OCI-M2 (cell line): ENCODE data around the gene RRP8.

Source experiments
- DNase-seq: peaks from one replicate; lab custom pipeline; 2025; ENCODE audit not compliant: unreplicated experiment; lab: John Stamatoyannopoulos, UW

Gene RRP8

GRCh38 chr11:6570691-6571427 is 32.6 kb downstream of the RRP8 start:
- no peak for DNase-seq

GRCh38 chr11:6569706-6570105 is 33.7 kb downstream of the RRP8 start:
- no peak for DNase-seq

- no peak for DNase-seq
Measured at GRCh38 chr11:6568191-6568918, 35.1 kb downstream of the RRP8 start.

GRCh38 chr11:6567371-6567745 is 36.1 kb downstream of the RRP8 start:
- DNase-seq, result no peak

- no peak for DNase-seq
Measured at GRCh38 chr11:6566704-6567370, 36.6 kb downstream of the RRP8 start.

GRCh38 chr11:6565988-6566703 is 37.3 kb downstream of the RRP8 start:
- no peak for DNase-seq

- no peak for DNase-seq
Measured at GRCh38 chr11:6565325-6565724, 38.1 kb downstream of the RRP8 start.

- no peak for DNase-seq
Measured at GRCh38 chr11:6563667-6564066, 39.7 kb downstream of the RRP8 start.

- DNase-seq, result no peak
Measured at GRCh38 chr11:6563121-6563619, 40.2 kb downstream of the RRP8 start.

- no peak for DNase-seq
Measured at GRCh38 chr11:6561288-6561687, 42.1 kb downstream of the RRP8 start.

GRCh38 chr11:6559369-6559768 is 44.0 kb downstream of the RRP8 start:
- no peak for DNase-seq

GRCh38 chr11:6557761-6558674 is 45.4 kb downstream of the RRP8 start:
- no peak for DNase-seq

- DNase-seq, result no peak
Measured at GRCh38 chr11:6557063-6557462, 46.4 kb downstream of the RRP8 start.

- DNase-seq, result no peak
Measured at GRCh38 chr11:6556139-6556949, 47.1 kb downstream of the RRP8 start.

GRCh38 chr11:6554828-6555706 is 48.3 kb downstream of the RRP8 start:
- peak; percentile 31 for DNase-seq

- DNase-seq, result no peak
Measured at GRCh38 chr11:6553634-6554033, 49.8 kb downstream of the RRP8 start.

GRCh38 chr11:6548641-6549040 is 54.8 kb downstream of the RRP8 start:
- DNase-seq, result no peak

- no peak for DNase-seq
Measured at GRCh38 chr11:6548121-6548520, 55.3 kb downstream of the RRP8 start.
